COLO668 (cell line): ENCODE measurements around the gene DUOXA2.
"Not testable (repeated sequence)": the region's sequence is repeated elsewhere in the genome, so short reads cannot be mapped to it uniquely, and the experiment has no call there.

Source experiments
- DNase-seq: peaks from one replicate; lab custom pipeline; 2025; ENCODE audit not compliant: unreplicated experiment; lab: John Stamatoyannopoulos, UW

The DUOXA2 gene

DNA sequence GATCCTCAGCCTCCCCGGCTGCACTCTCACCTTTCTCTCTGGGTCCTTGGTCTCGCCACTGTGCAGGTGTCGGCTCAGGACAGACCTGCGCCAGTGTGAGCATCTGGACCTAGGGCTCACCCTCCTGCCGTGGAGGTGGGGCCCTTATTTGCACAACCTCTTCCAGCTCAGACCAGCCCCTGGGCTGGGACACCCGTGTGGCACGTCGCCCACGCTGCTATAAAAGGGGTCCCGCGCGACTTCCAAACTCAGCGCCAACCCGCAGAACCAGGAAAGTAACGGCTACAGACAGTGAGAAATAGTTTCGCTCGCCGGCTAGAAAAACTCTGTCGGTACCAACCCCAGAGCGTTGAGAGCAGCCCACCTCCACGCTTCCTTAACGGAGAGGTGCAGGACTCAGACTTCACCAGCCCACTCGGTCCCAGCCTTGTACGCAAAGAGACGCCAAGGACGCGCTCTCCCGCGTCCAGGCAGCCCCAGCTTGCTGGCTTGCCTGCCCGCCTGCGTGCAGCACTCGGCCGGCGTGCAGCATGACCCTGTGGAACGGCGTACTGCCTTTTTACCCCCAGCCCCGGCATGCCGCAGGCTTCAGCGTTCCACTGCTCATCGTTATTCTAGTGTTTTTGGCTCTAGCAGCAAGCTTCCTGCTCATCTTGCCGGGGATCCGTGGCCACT lies at the start of gene DUOXA2, which contains the start of gene DUOX2:
DUOXA2 (plus strand) TSS at position 251 of the 675 bp plus-strand sequence; CDS start at position 531, 280 bp downstream.
DUOX2 (minus strand) TSS at position 97 of the 675 bp plus-strand sequence. CDS start 761 bp downstream, outside the sequence.
- DNase-seq, result peak; percentile 11

DNA sequence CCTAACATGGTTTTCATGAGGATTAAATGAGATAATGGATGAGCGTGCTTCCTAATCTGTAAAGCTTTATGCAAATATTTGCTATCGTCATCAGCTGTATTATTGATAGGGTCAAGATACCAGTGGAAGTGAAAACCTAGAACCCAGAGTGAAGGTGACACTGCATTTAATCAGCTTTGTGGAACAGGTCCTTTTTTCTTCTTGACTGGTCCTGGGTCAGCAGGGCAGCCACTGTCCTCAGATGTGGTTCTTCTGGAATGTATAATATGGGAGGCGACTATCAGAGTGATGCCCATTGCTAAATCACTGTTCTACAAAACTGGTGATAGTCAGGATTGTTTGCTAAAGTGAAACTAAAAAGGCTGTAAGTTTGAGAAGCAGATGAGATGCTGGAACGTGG lies 49.7 kb upstream of the DUOXA2 start:
- no peak for DNase-seq

GRCh38 chr15:45069942-45070360 lies 44.2 kb upstream of the DUOXA2 start:
- not testable (repeated sequence) for DNase-seq

DNA sequence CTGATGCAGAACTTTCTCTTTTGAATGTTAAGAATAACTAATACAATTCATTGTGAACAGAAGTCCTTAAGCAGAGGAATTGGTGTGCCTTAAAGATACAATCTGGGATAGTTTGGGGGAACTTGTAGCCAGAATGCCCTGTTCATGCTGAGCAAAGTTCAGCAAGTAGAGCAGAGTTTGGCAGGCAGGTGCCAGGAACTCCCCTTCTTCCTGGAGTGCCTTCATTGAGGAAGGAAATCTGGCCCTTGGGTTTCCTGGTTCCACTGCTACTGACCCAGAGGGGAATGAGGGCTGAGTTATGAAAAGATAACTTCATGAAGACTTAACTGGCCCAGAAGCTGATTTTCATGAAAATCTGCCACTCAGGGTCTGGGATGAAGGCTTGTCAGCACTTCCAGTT lies 40.5 kb upstream of the DUOXA2 start:
- not testable (repeated sequence) for DNase-seq

GRCh38 chr15:45075440-45076320 lies 38.4 kb upstream of the DUOXA2 start:
- not testable (repeated sequence) for DNase-seq

DNA sequence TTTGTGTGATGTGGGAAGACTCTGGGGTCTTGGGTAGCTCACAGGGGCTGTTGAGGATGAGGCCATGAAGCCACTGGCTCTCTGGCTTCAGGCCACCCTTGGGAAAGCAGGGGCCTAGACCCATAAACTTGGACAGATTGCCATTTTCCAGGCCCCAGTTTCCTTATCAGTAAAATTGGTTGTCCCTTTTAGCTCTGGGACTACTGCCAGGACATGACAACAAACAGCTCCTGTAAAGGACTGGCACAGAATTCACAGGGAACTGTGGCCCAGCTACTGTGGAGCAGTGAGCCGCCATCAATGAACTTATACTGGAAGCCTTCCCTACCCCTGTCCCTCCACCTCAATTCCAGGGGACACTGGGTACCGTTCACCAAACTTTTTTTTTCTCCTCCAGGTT lies 36.7 kb upstream of the DUOXA2 start:
- DNase-seq, result not testable (repeated sequence)

- not testable (repeated sequence) for DNase-seq
Observed at GRCh38 chr15:45079201-45079600, 34.9 kb upstream of the DUOXA2 start.

DNA sequence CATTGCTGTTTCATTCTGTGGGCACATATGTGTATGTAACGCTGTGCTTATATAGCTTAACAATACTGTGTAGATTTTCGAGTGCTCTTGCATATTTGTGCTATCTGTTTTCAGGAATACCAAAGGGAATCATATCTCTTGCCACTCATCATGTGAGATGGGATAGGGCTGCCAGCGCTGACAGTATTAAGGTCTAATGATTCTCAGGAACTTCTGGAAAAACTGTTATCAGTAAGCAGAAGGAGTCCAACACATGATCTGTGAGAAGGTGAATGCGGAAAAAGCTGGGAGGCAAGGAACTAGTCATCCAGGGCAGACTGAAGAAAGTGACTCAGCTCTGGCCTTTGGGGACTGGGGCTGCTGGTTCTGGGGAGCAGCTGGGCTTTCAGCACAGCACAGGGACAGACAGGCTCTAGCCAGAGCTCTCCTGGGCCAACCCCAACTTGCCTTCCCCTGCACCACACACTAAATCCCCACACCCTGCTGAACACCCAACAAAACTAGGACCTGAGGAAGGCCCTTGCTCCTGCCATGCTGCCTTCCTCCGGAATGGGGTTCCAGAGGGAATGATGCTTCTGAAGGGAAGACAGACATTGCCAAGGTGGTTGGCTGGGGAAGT lies 34.4 kb upstream of the DUOXA2 start:
- not testable (repeated sequence) for DNase-seq

DNA sequence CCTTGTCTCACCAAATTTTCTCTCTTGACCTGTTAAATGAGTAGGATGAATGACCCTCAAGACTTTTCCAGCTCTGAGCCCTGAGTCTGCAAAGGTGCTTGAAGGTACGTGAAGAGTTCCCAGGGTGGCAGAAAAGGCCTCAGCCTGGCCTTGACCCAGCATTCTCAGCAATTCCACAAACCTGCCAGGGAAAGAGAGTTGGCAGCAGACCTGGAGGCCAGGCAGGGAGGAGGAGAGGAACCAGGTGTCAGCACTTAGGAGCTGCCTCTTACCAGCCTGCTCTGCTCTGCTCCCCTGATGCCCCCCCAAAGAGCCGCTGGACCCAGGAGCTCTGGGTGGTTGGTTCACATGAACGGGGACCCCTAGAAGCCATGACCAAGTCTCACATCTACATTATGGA lies 33.5 kb upstream of the DUOXA2 start:
- DNase-seq, result not testable (repeated sequence)

DNA sequence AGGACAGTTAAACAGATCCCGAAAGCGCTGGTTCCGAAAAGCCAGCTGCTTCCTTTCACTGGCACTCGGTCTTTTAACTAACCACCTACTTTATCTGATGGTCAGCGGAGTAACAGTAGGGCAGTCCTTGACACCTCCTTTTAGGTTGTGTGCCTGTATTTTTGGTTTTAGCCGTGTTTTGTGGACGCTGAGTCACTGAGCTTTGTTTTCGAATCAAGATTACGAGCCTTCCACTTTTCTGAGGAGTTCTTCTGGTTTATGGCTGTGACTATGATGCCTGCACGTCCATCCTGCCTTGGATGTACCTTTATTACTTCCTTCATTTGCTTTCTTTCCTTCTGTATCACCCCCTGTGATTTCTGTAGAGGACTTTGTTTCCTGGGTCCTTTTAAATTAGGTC lies 31.7 kb upstream of the DUOXA2 start:
- not testable (repeated sequence) for DNase-seq

GRCh38 chr15:45083223-45083622 lies 30.9 kb upstream of the DUOXA2 start:
- DNase-seq, result no peak

DNA sequence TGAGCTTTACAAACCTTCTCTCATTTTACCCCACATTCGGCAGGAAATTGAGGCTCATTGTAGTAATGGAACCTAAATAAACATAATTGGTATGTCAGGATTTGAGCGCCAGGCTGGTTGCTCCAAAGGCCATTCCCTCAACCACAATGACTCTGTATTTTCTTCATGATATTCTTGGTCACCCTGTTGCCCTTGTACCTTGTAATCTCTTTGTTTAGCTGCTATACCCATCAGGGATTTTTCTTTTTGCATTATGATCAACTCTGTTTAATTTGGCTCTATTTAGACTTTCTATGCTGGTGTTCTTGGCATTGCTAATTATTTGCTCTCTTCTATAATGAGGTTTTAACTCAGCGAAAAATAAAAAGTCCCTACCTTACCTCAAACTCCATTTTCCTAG lies 30.0 kb upstream of the DUOXA2 start:
- no peak for DNase-seq

- no peak for DNase-seq
Observed at GRCh38 chr15:45087513-45087912, 26.6 kb upstream of the DUOXA2 start.

DNA sequence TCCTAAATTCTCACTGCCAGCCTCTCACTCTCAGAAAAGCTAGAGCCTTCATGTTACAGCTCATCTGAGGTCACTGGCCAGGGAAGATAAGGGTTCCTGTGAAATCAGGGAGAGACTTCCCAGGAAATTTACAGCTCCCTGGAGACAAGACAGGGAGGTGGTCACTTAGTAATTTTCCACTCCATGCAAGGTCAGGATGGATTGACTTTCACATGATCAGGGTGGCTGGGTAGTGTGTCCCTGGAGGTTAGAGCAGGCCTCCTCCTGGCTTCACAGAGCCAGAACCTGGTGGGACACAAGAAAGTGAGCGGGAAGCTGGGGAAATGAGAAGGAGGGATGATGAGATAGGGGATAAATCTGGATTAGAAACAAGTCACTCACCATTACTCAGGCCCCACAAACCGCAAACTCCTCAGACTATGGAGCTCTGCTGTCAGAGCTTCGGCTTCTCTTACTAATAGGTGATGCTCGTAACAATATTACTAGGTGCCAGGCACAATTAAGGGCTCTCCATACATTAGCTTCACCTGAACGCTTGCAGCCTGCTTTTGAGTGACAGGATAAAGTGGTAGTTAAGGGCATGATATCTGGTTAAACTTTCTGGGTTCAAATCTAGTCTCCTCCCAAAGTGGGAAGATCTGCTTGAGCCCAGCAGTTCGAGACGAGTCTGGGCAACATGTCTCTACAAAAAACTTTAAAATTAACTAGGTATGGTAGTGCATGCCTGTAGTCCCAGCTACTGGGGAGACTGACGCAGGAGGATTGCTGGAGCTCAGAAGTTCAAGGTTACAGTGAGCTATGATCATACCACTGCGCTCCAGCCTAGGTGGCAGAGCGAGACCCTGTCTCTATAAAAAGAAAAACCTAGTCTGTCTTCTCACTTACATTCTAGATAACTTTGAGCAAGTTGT lies 25.1 kb upstream of the DUOXA2 start:
- no peak for DNase-seq

DNA sequence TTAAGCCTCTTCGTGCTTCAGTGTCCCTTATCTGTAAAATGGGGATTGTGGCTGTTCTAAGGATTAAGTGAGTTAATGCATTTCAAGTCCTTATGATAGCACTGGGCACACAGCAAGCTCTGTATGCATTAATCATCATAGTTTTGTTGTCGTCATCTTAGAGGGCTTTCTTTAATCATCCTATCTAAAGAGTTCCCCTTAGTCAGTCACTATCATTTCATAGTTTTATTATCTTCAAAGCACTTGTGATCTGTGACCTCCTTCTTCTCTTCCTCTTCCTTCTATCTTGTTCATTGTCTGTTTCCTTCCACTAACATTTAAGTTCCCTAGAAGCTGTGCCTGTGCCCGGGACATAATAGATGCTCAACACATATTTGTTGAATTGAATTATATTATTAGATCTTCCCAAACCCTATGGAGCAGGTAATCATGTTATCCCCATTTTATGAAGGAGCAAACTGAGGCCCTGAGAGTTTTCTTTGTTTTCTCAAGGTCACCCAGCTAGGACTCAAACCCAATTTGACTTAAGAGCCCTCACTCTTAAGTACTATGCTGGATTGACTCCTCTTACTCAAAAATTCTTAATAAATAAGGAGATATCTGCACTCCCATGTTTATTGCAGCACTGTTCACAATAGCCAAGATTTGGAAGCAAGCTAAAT lies 24.3 kb upstream of the DUOXA2 start:
- no peak for DNase-seq

GRCh38 chr15:45091161-45091560 lies 23.0 kb upstream of the DUOXA2 start:
- no peak for DNase-seq

- DNase-seq, result no peak
Observed at GRCh38 chr15:45091576-45091975, 22.6 kb upstream of the DUOXA2 start.

- no peak for DNase-seq
Observed at GRCh38 chr15:45093013-45093412, 21.1 kb upstream of the DUOXA2 start.

- DNase-seq, result no peak
Observed at GRCh38 chr15:45093622-45094357, 20.3 kb upstream of the DUOXA2 start.
